Ishikawa (cell line): ENCODE data around the gene ANKRD44.

Source experiments
- CEBPB ChIP-seq: IDR thresholded peaks from 2 replicates; pipeline ENCODE4 v1.6.1; 2012
- CREB1 ChIP-seq: IDR thresholded peaks from 2 replicates; pipeline ENCODE4 v1.6.1; 2012; ENCODE audit warnings: low read depth
- EP300 ChIP-seq: IDR thresholded peaks from 2 replicates; pipeline ENCODE4 v1.6.1; 2012; ENCODE audit warnings: borderline replicate concordance
- FOXM1 ChIP-seq: IDR thresholded peaks from 2 replicates; pipeline ENCODE4 v1.6.1; 2012; ENCODE audit warnings: low read depth, borderline replicate concordance
- MAX ChIP-seq: IDR thresholded peaks from 2 replicates; pipeline ENCODE4 v1.6.1; 2012
- NFIC ChIP-seq: IDR thresholded peaks from 2 replicates; pipeline ENCODE4 v1.6.1; 2012
- RAD21 ChIP-seq: IDR thresholded peaks from 2 replicates; pipeline ENCODE4 v1.6.1; 2012; ENCODE audit warnings: low read depth
- REST ChIP-seq: IDR thresholded peaks from 2 replicates; pipeline ENCODE4 v1.6.1; 2012; ENCODE audit warnings: low read depth, mild to moderate bottlenecking
- TAF1 ChIP-seq: IDR thresholded peaks from 2 replicates; pipeline ENCODE4 v1.6.1; 2012; ENCODE audit warnings: low read depth, mild to moderate bottlenecking
- USF1 ChIP-seq: IDR thresholded peaks from 2 replicates; pipeline ENCODE4 v1.6.1; 2012
- YY1 ChIP-seq: IDR thresholded peaks from 2 replicates; pipeline ENCODE4 v1.6.1; 2012; ENCODE audit warnings: low read depth
- ZBTB7A ChIP-seq: IDR thresholded peaks from 2 replicates; pipeline ENCODE4 v1.6.1; 2012; ENCODE audit warnings: low read depth

DNA sequence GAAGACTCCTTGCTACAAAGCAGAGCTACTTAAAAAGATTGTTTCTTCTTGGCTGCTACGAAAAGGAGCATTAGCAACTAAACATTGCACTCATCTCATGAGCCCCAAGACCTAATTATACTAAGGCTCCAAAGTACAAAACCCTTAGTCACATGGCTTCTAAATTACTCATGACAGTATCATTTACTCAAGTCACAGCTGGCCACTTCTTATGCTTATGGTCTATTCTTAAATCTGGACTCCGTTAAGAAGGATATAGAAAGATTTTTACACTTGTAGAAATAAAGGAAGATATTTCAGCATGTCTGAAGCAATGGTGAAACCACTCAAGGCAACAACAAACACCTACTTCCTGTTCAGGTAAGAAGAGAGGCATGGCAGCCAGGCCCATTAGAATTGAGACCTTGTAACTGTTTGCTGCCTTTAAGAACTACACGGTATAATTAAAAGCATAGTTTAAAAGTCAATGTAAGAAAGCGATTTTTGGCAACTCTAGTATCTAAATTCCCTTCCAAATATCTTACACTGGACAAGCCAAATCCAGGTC is 12.7 kb downstream of the ANKRD44 start:
- TF ChIP-seq ZBTB7A (no peak), YY1 (no peak), EP300 (no peak), MAX (no peak), NFIC (no peak), TAF1 (no peak), RAD21 (no peak), REST (no peak), FOXM1 (no peak), CREB1 (no peak), CEBPB (no peak), USF1 (no peak)
